Kidney (tissue), 14 donors: ENCODE measurements around the gene RIT2. TPM values are rescaled to one million over a fixed set of nuclear protein-coding genes. Genes with fewer than 3 reads are reported as not detected.
A peak's percentile ranks its signal among the peaks of the same experiment; 100 is the strongest.

Experiments
- DNase-seq, 5 donors: peaks; one replicate each; pipeline ENCODE4 v3.0.0-alpha.2; 2013 to 2020
- FAIRE-seq: peaks from 2 replicates; lab custom pipeline; 2012; peaks lifted over from hg19 to GRCh38; lab: Jason Lieb, UNC
- H3K27ac ChIP-seq, 2 donors: one replicate each; pipeline ENCODE4 v1.7.0; 2013; ENCODE audit warnings: low read depth in 2 of 2, low read length in 2 of 2, inconsistent platforms in 1 of 2
- H3K27me3 ChIP-seq: one replicate; pipeline ENCODE4 v1.7.1; 2013; ENCODE audit warnings: low read length, inconsistent platforms; ENCODE audit not compliant: control insufficient read depth, insufficient read depth
- H3K36me3 ChIP-seq, 3 donors: one replicate each; pipeline versions ENCODE4 v1.7.0 to v1.7.1; 2013; ENCODE audit warnings: low read length in 3 of 3, control low read depth in 1 of 3, inconsistent platforms in 1 of 3; ENCODE audit not compliant: insufficient read depth in 3 of 3, control insufficient read depth in 2 of 3
- H3K4me1 ChIP-seq, 3 donors: one replicate each; pipeline versions ENCODE4 v1.7.0 to v1.7.1; 2013; ENCODE audit warnings: low read length in 3 of 3, inconsistent platforms in 1 of 3, low read depth in 1 of 3; ENCODE audit not compliant: control insufficient read depth in 2 of 3, insufficient read depth in 2 of 3
- H3K4me3 ChIP-seq, 3 donors: one replicate each; pipeline versions ENCODE4 v1.7.0 to v1.8.1; 2013; ENCODE audit warnings: low read length in 3 of 3, control low read depth in 1 of 3, inconsistent platforms in 1 of 3
- H3K9ac ChIP-seq, 3 donors: one replicate each; pipeline versions ENCODE4 v1.7.0 to v1.7.1; 2013; ENCODE audit warnings: low read length in 3 of 3, control low read depth in 1 of 3, inconsistent platforms in 1 of 3
- H3K9me3 ChIP-seq, 3 donors: one replicate each; pipeline versions ENCODE4 v1.7.0 to v1.7.1; 2013; ENCODE audit warnings: low read length in 3 of 3, control low read depth in 1 of 3, inconsistent platforms in 1 of 3; ENCODE audit not compliant: control insufficient read depth in 2 of 3, insufficient read depth in 1 of 3
- CTCF ChIP-seq: IDR thresholded peaks from 3 replicates; pipeline ENCODE4 v1.5.1; 2012; ENCODE audit warnings: mild to moderate bottlenecking, moderate library complexity, borderline replicate concordance; ENCODE audit not compliant: insufficient read depth; ENCODE audit errors: extremely low read depth
- intact Hi-C: fragments of 100-400 bp; cut with DNase I; formaldehyde crosslinking; loops from one replicate; pipeline ENCODE4 v1.11.1; 2022
- polyA plus RNA-seq: library from polyadenylated mRNA; stranded (reverse); fragments of 350-450 nt; fragmentation: Illumina TruSeq; extraction: RNeasy Lipid Tissue Mini Kit (QIAGEN cat#74804); gene quantifications from one replicate; pipeline ENCODE4 v1.2.3, GENCODE V29; 2014; ENCODE audit warnings: low read depth, low replicate concordance; ENCODE audit not compliant: insufficient read depth
- total RNA-seq: library from RNA; stranded (reverse); fragmentation: NEBNext Ultra II Directional; extraction: Animal tissue kit (Norgen Biotek cat#: 25700); gene quantifications from one replicate; pipeline ENCODE4 v1.2.1, GENCODE V29; 2021
- donor health status: control.
- donor health status: control.
- donor health status: control.
- donor health status: control.
- donor health status: control.
- donor health status: DM: yes; HTN: yes; CAD: no.
- donor health status: Normal renal cell carcinoma (clear cell type).

RIT2 gene
- total and polyA plus RNA-seq, 2 donors from 2014 or later = not detected

GRCh38 chr18:42977982-42978637, 137.4 kb downstream of the RIT2 start:
- Histone ChIP-seq H3K9ac (no peak overlapping the region), H3K9me3 (no peaks in the 10 kb centered on the region), H3K4me3 (no peak overlapping the region), H3K36me3 (no peaks in the 10 kb centered on the region), H3K4me1 (no peaks in the 10 kb centered on the region), H3K27ac (no peak overlapping the region), H3K27me3 (no peaks in the 10 kb centered on the region)
- DNase-seq (peak in 2 of 5 donors; percentile 22 to 37), FAIRE-seq (no peak)
- TF ChIP-seq CTCF = no peak
- intact Hi-C loops = no loop called here

GRCh38 chr18:42976869-42977590, 138.5 kb downstream of the RIT2 start:
- TF ChIP-seq CTCF = no peak
- H3K27ac ChIP-seq = no peak overlapping the region
- H3K36me3 ChIP-seq = no peaks in the 10 kb centered on the region
- DNase-seq (no peak), FAIRE-seq (no peak)
- no peak overlapping the region for H3K9ac ChIP-seq
- no peaks in the 10 kb centered on the region for H3K27me3 ChIP-seq
- no peaks in the 10 kb centered on the region for H3K9me3 ChIP-seq
- no peaks in the 10 kb centered on the region for H3K4me1 ChIP-seq
- intact Hi-C loops = no loop called here
- H3K4me3 ChIP-seq = no peak overlapping the region

GRCh38 chr18:42969366-42969765, 146.1 kb downstream of the RIT2 start:
- H3K27ac ChIP-seq = no peak overlapping the region
- H3K27me3 ChIP-seq = no peaks in the 10 kb centered on the region
- DNase-seq (no peak), FAIRE-seq (peak; percentile 47)
- no peak for TF ChIP-seq CTCF
- intact Hi-C loops = no loop called here
- no peaks in the 10 kb centered on the region for H3K9me3 ChIP-seq
- no peaks in the 10 kb centered on the region for H3K4me1 ChIP-seq
- no peaks in the 10 kb centered on the region for H3K36me3 ChIP-seq
- no peak overlapping the region for H3K9ac ChIP-seq
- H3K4me3 ChIP-seq = no peak overlapping the region
